NCI-H2227 treated with DMSO at 0.1 percent for 48 hours (cell line): ENCODE data around the gene EFNA5.

Source experiments
- DNase-seq: peaks from one replicate; lab custom pipeline; 2025; lab: John Stamatoyannopoulos, UW

Gene EFNA5

DNA sequence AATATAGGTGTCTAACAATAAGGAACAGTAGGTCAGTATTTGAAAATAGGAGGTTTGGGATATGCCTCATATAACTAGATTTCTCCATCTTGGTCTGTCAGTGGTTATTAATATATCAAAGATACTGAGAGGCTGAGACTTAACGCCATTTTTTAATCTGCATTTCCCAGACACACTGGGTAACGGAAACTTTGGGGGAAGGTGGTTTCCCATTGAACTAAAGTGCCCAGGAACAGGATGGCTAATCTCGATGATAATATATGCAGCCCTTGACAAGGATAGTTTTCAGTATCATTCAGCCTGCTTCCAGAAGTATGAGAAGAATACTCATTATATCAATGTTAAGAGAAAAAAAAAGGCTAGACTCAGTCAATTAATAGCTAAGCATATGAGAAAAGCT lies 30.7 kb downstream of the EFNA5 start:
- no peak for DNase-seq

DNA sequence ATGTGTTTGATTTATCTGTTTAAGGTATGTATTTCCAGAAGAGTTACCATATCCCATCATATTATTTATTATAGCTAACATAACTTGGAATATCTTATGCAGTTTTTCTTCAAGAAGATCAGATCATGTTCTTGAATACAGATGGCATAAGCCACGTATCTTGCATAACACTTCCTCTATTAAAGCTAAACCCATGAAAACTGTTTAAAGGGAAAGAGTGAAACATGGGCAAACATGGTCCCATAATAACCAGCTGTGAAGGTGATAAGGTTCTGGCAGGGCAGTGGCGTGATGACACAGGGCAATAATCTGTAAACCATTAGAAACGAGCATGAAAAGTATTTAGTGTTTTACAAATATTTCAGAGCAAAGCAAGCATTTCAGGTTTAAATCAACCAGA lies 34.2 kb downstream of the EFNA5 start:
- DNase-seq, result no peak

DNA sequence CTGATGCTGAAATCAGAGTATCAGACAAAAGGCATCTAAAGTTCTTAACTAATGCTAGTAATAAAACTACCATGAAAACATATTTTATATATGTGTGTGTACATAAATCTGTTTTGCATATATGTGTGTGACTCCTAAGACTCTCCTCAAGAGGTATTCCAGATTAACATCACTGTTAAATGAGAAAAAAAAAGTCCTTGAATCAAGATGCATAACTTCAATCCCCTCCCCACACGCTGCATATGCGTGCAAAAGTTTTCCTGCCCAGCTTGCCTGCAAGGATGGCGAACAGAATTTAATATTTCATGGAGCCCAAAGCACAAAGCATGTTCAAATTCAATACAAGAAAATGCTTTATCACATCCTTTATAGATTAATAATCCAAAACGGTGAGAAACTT lies 34.7 kb downstream of the EFNA5 start:
- no peak for DNase-seq

DNA sequence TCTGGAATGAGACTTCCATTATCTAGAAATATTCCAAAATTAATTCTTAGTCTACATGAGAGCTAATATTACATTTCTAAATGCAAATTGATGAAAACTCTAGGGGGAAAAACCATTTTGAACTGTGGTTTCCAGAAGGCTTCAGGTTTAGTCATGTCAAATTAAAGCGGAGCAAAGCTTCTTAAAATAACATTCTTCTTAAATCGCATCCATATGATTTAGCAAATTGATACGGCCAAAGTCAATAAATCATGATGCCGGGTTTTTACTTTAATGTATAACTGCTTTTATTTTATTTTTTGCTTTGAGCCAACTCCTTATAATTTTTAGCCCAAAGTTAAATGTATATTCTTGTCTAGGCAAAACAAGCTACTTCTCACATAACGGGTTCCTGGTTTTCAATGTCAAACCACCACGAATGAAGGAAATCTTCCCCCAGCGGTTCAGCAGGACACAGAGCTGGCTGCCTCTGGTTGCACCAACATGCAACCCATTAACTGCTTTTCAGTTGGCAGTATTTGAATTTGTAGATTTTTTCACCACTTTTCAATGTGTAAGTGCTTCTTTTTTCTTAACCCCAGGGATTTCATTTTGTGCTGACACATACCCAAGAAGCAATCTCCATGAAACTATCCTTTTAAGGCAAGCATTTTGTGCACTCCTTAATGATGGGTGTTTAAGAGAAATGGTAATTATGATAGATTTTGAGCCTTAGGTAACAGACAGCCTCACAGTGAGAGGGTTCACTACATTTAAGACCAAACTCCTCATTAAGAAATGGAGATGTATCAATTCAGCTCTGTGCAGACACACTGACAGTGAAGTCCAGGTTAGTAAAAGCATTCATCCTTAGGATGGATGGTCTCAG lies 35.5 kb downstream of the EFNA5 start:
- peak; percentile 57 for DNase-seq

DNA sequence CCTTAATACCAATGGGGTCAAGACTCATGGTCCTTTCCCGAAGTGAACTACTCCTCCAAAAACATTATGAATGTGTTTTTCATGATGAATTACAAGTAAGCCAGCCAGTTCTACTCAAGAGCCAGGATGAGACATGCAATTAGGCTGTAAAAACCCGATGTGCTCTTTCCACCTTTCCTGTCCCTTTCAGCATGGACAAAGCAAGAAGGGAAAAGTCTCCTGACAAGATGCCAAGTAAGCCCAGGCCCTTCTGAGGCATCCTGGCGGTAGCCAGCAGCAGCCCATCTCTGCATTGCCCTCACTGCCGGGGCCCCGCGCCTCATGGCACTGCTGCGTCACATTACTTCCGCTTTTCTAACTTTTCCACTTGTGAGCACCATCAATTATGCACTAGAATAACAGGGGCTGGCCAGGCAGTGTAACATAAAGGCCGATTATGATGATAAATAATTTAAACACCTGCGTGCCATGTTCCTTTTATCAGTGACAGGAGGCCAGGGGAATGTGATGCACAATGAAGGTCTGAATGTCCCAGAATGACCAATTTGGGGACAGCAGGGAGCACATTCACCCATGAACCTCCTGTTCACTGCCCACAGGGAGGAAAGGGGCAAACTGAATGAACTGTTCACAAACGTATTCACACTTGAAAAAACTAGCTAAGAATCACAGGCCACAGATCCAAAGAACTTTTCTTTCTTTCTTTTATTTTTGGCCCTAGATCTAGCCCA lies 37.4 kb downstream of the EFNA5 start:
- DNase-seq, result peak; percentile 32

DNA sequence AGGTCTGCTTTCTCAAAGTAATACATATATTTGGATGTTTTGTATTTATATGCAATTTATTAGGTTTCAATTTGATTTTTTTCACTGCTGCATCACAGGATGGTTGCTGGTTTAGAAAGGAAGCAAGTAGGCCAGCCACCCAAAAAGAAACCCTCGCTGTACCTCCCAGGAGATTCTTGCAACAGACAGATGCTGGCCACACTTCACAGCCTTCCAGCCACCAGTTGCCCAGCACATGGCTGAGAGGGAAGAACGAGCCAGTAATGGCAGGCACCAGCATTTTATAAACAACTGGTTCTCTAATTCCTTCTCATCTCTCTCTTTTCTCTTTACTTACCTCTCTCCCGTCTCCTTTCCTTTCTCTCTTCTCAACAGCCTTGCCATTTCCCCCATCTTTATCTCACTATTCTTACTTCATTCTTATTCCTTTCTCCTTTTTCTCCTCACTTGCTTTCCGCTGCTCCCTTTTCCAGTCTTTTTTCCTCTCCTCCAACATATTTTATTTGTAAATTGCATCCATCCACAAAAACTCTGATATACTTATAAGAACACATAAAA lies 38.9 kb downstream of the EFNA5 start:
- DNase-seq, result no peak

DNA sequence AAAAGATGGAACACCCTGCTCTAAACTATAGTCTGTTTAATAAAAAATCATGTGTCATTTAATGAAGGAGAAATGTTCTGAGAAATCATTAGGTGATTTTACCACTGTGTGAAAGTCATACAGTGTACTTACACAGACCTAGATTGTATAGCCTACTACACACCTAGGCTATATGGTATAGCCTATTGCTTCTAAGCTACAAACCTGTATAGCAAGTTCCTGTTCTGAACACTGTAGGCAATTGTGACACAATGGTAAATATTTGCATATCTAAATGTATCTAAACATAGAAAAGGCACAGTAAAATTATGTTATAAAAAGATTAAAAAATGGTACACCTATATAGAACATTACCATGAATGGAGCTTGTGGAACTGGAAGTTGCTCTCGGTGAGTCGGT lies 40.6 kb downstream of the EFNA5 start:
- no peak for DNase-seq

DNA sequence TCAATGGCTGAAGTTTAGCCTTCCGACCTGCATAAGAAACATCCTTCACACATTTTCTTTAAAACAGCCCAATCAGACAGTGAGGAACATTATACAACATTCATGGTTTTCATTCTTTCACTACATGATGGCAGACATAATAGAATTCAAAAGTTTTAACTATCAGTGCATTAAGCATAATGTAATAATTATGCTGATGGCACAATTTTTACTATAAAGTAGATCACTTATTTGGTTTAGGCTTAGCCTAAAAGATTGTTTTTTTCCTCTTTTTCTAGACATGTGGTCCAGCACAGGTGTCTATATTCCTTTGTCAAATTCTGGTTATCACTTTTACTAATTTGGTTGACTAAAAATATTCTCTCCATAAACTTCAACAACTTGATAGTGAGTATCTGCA lies 46.5 kb downstream of the EFNA5 start:
- no peak for DNase-seq

DNA sequence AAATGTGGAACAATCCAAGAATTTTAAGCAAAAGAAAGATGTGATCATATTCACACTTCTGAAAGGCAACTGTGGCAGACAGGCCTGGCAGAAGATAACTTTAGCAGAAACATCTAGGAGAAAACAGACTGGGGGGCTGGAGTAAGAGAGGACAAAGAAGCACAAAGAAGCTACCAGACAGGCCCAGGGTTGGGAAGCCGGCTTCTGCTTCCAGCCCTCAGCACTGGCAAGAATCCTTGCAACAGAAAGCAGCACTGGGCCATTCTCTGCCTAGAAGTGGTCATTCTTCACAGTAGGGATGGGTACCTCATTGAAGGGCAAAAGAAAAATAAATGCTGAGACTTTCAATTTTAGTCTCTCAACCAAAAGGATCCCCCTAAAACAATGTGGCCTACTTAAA lies 49.6 kb downstream of the EFNA5 start:
- DNase-seq, result no peak

DNA sequence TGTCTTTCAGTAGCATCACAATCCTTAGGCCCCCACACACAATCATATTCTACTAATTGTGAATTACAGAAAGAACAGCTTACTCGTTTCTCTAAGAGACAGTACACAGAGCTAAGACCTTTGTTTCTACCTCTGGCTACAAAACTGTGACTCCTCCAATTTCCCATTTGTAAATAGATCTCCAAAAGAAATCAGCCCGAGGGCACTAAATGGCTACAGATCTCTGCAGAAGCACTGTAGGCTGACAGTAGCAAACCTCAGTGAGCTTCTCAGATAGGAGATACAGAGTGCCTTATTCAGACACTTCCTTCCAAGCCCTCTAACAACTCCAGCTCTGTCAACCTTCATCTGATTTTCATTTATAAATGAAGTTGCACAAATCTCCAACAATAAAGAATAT lies 51.0 kb downstream of the EFNA5 start:
- DNase-seq, result no peak

DNA sequence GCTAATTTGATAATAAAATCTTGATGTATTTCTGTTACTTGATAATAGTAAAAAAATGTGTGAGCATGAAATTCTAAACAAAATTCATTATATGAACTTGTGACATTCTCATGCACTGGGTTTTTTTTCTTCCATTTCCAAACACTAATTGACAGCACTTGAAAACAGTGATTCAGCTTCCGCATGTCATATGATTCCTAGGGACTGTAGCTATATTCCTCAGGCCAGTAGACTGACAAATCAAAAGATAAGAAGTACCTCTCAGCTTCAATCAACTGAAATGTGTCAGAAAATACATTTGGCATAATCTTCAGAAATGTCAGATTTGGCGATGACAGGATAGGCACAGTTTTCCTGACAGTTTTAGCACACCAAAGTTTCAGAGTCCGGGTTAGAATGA lies 52.5 kb downstream of the EFNA5 start:
- DNase-seq, result no peak

DNA sequence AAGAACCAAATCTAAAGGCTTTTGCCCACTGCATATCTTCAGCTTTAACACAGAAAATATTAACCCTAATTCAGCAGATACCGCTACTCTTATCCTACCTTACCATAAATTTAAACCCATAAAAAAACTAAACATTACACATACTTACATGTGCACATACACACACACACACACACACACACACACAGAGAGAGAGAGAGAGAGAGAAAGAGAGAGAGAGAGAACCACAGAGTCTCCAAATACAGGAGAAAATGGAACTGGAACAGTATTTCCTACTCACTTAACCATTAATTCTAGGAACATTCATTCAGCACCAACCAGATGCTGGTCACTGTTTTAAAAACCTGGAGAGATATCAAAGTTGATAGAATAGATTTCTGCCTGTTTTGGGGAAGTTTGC lies 53.7 kb downstream of the EFNA5 start:
- DNase-seq, result no peak

DNA sequence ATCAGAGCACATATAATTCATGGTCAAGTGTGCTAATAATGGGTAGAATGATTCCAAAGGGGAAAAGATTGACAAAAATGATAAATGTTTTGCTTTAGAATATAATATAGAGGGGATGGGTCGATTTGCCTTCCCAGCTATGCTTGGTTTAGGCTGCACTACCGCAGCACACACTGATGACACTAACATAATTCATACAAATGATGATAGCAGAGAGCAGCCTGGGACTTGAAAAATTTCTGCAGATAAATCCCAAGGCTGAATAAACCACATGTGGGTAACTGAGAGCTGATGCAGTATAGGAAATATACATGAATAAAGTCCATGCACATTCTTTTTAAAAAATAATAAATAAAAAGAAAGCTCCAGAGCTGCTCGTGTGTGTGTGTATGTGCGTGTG lies 54.5 kb downstream of the EFNA5 start:
- no peak for DNase-seq

DNA sequence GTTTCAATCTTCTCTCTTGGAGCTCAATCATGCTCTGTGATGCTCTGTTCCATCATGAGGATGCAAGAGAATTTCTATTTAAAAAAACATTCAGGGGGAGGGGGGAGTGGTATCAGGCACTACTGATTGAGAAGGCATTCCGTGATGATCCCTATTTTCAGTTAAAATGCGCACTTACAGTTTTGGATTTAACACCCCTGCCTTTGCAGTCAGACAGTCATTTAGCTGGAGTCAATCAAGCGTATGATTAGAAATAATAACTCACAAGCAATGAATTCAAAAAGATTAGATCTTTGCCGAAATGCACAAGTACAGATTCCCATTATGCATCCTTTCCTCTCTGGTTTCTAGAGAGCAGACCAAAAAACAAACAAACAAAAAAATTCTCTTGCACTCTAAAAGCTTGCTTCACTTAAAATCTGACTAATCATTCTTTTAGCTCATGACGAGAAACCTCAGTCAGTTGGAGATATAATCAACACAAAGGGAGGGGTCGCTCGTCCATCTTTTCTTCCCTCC lies 55.4 kb downstream of the EFNA5 start:
- peak; percentile 22 for DNase-seq

DNA sequence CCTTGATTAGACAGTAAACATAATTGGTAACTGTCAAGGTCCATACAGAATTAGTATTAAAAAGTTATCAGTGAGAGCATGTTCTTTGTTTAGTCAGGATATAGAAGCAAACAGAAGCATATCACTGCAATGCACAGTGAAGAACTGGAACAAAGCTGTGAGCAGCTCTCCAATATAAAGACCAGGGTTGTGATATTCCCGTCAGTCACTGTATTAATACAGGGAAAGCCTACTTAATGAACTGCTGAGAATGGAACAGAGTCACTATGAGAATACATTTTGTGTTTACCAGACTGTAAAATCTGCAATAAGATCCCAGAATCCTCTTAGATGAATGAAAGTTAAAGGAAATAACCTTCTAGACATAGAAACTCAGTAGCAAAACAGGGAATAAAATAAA lies 58.2 kb downstream of the EFNA5 start:
- no peak for DNase-seq

DNA sequence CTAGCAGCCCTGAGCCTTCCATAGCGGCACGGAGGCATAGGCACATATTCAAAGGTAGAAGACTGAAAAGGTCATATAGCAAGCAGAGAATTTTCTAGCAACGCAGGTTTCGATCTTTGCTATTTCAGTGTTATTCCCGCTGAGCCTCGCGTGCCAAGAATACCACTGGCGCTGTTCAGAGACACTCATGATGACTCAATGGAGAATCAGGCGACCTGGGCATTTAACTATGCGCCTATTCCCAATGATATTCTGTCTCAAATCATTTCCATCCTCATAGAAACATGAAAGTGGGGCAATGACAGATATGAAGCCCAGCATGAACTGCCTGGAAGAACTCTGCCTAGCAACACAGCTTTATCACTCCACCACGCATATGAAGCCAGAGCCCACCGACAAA lies 59.9 kb downstream of the EFNA5 start:
- no peak for DNase-seq

DNA sequence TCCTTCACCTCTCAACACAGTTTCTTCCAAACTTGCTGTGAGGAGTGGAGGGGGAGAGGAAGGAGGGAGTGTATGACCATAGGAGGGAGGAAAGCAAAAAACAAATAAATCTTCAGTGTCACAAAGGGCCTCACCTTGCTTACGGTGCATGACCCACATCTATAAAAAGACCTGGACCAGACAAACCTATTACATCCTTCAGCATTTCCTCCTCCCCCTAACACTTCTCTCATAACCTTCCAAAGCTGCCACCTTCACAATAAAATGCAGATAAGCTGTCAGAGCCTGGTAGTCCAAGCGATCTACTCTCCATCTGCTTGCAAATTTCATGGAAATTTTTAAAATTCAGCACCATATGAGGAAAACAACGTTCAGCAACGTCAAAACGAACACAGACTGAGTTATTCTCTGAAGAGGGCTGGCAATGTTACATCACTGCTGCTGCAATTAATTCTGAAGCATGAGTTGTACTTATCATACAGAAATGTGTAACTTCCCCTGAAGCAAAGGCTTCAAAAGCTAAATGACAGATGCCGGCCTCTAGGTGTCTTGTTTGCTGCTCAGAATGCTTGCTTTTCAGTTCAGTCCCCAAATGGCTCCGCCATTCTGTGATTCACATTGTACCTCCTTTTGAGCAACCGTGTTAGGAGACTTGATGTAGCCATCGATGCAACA lies 62.9 kb downstream of the EFNA5 start:
- DNase-seq, result no peak

DNA sequence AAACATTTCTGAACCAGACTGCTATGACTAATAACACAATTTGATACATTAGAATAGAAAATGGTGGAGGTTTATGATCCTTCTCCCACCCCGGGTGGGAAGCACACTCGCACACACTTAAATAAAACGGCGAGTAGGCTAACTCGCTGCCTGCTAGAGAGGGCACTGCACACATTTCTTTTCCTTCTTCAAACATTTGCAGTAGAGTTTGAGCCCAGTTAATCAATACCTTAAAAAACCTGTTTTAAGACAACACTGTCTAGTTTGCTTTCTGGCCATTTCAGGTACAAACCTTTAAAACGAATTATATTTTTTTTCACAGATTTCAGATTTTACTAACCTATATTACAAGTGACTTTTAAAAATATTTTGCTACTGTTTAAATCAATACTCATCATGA lies 63.5 kb downstream of the EFNA5 start:
- no peak for DNase-seq

DNA sequence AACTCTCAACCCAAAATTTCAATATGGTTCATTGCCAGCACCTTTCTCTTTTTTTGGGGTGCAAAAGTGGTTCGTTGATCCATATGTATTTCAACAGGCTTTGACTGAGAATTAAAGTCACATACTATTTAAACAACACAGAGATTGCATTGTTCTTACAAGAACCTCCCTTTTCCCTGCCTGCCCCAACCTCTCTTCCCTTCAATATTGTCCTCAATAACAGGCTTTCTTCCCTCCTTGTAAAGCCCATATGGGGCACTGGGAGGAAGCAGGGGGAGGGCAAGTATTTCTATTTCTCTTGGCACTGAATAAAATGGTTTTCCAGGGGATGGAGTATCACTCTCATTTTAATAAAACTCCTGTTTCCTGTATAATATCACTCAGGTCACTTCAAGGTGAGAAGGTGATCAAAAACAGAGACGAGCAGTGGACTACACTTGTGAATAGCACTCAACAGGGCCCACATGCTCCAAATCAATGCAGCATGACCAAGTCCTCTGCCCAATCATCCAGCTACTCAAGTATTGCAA lies 65.1 kb downstream of the EFNA5 start:
- no peak for DNase-seq

DNA sequence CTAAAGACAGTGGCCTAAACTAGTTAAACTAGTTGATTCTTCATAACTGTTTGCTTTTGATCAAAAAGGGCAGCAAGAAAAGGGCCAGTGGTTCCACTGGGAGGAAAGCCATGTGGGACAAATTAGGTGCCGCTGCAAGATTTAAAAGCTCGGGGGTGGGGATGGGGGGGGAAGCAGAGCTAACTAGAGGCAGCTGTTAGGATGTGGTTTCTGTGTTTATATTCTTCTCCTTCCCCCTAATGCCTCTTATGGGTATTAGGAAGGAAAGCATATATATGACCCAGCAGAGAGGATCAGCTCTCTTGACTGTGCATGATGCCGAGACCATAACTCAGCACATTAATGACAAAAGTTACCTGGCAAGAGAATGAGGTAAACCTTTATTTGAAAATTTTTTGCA lies 65.7 kb downstream of the EFNA5 start:
- DNase-seq, result no peak

DNA sequence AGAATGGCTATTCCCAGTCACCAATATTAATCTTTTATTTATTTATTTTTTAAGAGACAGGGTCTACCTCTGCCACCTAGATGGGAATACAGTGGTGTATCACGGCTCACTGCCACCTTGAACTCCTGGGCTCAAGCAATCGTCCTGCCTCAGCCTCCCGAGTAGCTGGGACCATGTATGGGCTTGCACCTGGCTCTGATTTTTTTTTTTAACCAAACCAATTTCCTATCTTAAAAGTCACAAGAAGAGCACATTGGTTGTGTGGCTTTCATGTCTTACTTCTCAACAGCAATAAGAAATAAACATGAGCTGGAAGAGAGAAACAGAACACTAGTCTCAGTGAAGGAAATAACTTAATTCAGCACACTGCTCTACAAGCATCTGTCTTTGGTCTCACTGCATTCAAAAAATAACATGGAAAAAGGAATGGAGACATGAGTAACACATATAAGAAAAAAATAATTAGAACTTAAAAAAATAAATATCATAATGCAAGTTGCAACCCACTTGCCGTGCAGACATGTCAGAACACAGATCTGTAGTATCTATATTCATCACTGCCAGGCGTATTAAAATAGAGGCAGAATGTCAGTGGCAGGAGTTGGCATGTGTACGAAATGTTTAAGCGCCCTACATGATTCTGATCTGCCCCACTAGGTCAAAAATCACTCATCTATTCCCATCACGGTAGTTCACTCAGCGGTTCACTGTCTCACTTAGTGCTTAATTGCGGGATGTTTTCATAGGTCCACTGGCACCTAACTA lies 66.4 kb downstream of the EFNA5 start:
- DNase-seq, result no peak
